HG02943 (cell line): ENCODE results near the gene ACOX3.

Experiments used
- ATAC-seq: cut with Tn5 transposase; IDR thresholded peaks from one replicate; pipeline ENCODE4 v1.9.1; 2021; ENCODE audit warnings: mild to moderate bottlenecking, low read depth, moderate library complexity; ENCODE audit not compliant: unreplicated experiment

The ACOX3 gene

DNA sequence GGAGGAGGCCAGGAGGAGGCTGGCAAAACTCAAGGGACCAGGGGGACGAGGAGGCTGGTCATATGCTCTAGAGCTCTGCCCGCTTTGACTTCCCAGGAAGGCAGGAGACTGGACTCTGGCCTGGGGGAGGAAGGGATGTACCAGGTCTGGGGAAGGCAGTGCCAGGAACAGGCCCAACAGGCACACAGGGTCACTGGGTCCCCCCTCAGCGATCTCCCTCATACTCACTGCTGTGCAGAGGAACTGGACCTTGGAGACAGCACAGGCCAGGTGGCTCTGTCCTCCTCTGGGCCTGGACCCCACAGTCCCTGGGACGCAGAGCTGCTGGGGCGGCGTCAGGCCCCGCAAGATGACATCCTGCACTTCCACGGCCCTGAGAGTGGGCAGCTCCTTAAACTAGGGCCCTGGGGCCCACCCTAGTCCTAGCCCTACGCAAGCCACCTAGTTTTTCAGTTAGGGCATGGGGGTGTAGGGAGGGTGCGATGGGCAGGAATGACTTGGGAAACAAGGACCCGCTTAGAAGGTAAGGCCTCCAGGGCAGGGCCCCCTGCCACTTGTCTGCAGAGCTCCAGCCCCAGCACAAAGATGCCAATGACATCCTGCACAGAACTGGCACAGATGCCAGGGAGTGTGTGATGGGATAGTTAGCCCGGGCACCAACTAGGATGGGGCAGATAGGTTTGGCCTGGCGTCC is 111.5 kb downstream of the ACOX3 start:
- ATAC-seq: no peak

DNA sequence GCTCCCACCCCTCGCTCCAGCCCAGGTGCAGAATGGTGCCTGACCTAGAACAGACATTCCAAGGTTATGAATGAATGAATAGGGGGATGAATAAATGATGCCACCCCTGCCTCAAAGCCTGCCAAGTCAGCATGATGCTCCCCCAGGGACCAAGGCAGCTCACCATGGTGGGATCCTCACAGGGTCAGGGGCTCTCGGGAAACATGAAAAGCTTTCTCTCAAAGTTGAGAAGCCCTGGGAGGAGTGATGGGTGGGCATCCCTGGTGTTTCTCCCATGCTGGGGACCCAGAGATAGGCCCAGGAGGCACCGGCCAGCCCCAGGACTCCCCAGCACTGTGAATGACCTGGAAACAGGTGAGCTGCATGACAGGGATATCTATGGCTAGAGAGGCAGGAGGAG is 112.1 kb downstream of the ACOX3 start:
- no peak for ATAC-seq

DNA sequence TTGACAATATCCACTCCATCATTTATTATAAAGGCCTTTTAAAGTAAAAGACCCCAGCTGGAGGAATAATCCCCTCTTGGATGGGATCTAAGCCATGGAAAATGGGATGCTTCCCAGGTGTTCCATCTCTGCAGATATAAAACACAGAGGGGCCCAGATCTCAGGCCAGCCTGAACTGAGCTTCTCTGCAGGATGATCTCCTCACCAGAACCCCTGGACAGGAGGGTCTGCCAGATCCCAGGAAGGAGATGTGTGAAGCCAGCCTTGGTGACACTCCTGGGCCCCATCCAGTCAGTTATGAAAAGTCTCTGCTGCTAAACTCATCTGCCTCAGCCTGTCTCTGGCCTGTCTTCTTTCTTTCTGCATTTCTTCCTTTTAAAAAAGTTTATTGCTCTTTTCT is 114.3 kb downstream of the ACOX3 start:
- ATAC-seq: no peak

- no peak for ATAC-seq
These were observed 115.1 kb downstream of the ACOX3 start for GRCh38 chr4:8325291-8325973.

DNA sequence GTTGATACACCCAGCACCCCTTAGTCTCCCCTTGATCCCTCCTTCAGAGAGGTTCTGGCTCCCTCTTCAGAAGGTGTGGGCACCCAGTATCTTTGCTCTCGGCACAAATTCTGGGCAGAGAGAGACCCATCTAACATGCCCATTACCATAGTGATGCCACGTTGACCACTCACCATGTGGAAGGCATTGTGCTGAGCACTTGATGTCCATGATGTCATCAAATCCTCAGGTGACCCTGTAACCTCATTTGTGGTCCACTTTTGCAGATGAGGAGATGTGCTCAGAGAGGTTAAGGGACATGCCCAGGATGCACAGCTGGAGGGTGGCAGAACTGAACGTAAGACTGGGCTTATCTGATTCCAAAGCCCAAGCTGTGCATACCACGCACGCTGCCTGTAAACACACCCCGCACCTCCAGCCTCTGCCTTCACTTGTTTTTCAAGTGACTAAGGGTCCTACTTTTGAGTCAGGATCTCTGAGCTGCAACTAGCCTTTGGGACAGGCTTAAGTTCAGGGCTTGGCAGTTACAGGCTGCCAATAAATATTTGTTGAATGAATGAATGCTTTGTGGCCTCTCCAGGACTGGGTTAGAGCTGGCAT is 115.8 kb downstream of the ACOX3 start:
- ATAC-seq: no peak

- no peak for ATAC-seq
These were observed 116.5 kb downstream of the ACOX3 start for GRCh38 chr4:8323947-8324555.

DNA sequence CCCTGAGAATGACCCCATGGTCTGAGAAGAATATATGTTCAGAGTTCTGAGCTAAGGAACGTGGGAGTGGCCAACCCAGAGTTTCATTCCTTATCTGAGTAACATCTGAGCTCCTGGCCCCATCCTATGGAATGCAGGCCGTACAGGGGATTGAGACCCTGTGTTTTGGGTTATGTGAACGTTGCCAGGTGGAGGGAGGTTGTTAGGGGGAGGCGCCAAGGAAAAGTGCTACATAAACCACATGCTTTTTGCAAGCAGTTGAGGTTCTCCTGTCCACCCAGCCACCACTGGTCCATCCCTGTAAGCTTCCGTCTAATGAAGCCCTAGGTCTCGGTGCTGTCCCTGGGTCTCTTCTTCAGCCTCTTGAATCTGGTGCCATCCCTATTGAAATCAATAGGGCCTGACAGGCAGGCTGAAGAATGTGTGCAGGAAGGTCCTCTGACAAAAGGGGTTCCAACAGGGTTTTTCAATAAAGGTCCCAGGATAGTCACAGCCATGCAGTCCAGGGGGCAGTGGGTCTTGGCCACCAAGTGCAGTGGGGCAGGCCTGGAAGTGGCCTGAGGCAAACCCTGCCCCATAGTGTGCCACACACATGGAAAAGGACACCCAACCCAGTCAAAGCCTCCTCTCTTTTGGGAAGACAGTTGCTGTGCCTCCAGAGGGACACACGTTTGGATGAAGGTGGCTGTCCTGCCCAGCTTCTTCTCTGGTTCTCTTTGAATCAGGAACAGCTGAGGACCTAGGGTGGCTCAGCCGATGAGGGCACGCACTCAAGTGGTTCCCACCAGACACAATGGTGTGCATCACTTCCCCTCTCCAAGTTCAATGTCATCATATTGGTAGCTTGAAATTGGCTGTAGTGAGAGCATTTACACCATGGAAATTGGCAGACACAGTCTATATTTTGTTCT is 117.5 kb downstream of the ACOX3 start:
- ATAC-seq: no peak

DNA sequence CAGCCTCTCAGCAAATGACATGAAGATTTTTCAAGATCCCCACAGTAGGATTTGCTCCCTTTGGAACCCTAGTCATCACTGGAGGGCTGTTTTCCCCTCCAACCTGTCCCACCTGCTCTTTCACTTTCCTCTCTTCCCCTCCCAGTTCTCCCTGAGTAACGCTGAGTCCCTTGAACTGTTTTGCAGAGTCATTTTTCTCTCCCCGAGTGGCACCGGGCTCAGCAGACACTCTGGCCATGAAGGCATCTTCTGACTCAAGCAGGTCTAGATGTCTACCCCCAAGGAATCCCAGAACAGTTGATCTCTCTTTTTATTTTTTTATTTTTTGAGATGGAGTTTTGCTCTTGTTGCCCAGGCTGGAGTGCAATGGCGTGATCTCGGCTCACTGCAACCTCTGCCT is 118.8 kb downstream of the ACOX3 start:
- ATAC-seq: no peak

GRCh38 chr4:8321220-8321619 is 119.3 kb downstream of the ACOX3 start:
- no peak for ATAC-seq

DNA sequence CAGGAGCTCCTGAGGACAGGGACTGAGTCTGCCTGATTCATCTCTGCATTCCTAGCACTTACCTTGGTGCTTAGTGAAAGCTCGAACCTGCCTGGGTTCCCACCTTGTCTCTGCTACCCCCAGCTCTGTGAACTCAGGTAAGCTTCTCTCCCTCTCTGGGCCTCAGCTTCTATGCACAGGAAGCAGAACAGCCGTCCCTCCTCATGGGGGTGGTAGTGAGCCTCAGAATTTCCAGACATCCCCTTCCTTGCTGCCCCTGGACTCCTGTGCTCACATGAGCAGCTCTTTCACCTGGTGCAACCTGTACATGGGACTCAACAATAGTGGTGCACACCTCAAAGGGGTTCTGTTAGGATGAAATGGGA is 120.2 kb downstream of the ACOX3 start:
- no peak for ATAC-seq

- ATAC-seq: no peak
These were observed 120.7 kb downstream of the ACOX3 start for GRCh38 chr4:8319731-8320385.

- no peak for ATAC-seq
These were observed 121.5 kb downstream of the ACOX3 start for GRCh38 chr4:8319061-8319460.

DNA sequence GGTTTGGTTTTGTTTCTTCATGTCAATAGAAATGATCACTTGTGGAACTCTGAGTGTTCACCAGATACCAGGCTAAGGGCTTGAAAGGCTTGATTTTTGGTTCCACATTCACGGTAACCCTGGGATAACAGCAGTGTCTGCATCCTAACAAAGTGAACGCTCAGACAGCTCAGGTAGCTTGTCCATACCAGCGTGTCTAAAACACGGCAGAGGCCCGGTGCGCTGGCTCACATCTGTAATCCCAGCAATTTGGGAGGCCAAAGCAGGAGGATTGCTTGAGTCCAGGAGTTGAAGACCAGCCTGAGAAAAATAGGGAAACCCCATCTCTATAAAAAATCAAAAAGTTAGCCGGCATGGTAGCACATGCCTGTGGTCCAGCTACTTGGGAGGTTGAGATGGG is 122.0 kb downstream of the ACOX3 start:
- ATAC-seq: no peak

- ATAC-seq: no peak
These were observed 123.0 kb downstream of the ACOX3 start for GRCh38 chr4:8317474-8317873.

GRCh38 chr4:8316911-8317351 is 123.6 kb downstream of the ACOX3 start:
- no peak for ATAC-seq
